AG20443 (cell line): Measurements from ENCODE around the gene FBXW8.
A peak's percentile ranks its signal among the peaks of the same experiment; 100 is the strongest.

Experiments used
- DNase-seq: peaks from one replicate; pipeline ENCODE4 v3.0.0; 2012; ENCODE audit warnings: low spot score, mixed read lengths

Gene FBXW8, protein sequence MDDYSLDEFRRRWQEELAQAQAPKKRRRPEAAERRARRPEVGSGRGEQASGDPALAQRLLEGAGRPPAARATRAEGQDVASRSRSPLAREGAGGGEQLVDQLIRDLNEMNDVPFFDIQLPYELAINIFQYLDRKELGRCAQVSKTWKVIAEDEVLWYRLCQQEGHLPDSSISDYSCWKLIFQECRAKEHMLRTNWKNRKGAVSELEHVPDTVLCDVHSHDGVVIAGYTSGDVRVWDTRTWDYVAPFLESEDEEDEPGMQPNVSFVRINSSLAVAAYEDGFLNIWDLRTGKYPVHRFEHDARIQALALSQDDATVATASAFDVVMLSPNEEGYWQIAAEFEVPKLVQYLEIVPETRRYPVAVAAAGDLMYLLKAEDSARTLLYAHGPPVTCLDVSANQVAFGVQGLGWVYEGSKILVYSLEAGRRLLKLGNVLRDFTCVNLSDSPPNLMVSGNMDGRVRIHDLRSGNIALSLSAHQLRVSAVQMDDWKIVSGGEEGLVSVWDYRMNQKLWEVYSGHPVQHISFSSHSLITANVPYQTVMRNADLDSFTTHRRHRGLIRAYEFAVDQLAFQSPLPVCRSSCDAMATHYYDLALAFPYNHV

DNA sequence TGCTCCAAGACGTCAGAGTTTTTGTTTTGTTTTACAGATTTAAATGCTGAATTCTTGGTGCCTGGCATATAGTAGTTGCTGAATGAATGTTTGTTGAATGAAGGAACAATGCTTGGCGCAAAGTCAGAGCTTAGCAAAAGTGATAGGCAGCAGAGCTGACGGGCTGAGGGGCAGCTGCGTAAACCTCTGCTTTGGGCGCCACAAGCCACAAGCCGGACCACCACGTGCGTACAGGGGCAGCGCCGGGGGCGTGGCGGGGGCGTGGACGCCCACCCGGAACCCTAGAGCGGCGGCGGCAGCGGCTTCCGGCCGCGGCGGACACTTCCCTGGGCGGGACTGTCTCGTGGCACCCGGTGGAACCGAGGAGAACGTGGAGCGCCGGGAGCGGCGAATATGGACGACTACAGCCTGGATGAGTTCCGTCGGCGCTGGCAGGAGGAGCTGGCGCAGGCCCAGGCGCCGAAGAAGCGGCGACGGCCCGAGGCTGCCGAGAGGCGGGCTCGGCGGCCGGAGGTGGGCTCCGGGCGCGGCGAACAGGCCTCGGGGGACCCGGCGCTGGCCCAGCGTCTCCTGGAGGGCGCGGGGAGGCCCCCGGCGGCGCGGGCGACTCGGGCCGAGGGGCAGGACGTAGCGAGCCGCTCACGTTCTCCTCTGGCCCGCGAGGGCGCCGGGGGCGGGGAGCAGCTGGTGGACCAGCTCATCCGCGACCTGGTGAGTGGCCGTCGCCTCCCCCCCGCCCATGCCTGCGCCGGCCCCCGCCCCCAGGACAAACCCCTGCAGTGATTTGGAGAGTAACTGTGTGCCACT is at the start of gene FBXW8:
Gene FBXW8 (plus strand): TSS at position 306 of the 807 bp plus-strand sequence. CDS start 88 bp downstream, at position 394.
- DNase-seq = peak; percentile 97

DNA sequence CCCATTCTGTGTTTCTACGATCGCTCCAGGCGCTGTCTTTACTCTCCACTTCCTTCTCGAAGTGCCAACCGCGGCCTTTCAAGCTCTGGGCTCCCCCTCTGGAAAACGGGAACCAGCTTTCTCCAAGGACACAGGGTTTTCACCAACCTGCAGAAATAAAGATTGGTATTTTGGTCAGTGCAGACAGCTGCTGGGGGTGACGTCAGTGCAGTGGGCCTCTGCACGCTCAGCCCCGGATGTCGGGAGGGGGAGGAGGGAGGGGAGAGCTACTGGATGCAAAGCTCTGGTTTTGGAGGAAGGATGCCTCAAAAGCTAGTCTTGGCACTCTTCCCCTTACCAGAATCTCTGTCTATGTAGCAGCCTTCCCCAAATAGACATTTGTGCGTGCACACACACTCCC is 49.4 kb upstream of the FBXW8 start:
- peak; percentile 92 for DNase-seq

DNA sequence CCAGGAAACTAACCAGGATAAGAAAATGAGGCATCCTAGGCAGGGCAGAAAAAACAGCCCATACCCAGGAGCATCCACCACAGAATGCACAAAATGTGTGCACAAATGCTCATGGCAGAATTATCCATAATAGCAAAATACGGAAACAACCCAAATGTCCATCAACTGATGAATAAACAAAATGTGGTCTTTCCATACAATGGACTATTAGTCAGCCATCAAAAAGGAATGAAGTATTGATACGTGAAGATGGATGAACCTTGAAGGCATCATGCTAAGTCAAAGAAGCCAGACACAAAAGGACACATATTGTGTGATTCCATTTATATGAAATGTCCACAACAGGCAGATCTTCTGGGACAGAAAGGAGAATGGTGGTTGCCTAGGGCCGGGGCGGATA is 48.6 kb upstream of the FBXW8 start:
- no peak for DNase-seq

DNA sequence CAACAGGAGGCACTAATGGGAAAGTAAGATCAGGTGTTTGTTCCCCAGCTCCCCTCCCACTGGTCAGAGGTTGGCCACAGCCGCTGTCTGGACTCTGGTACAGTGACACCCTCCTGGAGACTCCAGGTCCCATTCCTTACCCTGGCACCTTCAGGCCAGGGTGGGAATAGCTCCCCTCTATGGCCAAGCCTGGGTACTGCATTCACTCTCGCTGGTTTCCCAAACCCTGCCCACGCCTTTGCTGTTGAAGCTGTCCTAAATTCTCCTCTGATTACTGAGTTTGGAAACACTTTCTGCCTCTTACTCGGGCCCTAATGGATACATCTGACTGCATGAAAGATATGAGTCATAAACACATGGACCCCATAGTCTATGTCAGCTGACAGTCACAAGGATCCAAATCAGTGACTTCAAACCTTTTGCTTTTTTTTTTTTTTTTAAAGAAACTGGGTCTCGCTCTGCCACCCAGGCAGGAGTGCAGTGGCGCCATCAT is 47.4 kb upstream of the FBXW8 start:
- DNase-seq = peak; percentile 43

DNA sequence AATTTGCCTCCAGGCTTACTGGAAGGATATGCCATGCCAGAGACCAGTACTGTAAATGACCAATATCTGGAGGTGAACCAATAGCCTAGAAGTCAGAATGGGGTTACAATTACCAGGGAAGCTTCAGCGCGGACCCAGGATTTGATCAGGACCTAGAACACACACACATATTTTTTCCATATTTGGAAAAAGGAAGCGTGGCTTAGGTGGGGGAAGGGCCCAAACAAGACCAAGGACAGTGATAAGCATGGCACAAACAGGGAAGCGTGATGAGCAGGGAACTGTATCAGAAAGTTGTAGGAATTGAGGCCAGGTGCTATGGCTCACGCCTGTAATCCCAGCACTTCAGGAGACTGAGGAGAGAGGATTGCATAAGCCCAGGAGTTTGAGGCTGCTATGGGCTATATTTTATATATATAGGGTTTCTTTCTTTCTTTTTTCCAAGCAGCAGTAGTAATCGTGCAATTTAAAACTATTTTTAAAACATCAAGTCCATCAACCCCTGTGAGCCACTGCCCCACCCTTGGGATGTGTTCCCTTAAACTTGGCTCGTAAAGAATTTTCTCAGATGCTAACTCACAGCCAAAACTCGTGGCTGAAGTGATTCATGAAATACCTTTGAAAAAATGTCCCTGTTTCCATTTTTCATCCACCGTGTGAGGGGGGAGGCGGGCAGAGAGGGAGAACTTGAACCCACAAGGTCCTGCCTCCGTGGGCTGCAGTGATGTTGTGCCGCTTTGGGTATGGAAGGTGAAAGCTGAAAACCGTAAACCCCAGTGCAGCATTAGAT is 46.2 kb upstream of the FBXW8 start:
- DNase-seq = peak; percentile 72

DNA sequence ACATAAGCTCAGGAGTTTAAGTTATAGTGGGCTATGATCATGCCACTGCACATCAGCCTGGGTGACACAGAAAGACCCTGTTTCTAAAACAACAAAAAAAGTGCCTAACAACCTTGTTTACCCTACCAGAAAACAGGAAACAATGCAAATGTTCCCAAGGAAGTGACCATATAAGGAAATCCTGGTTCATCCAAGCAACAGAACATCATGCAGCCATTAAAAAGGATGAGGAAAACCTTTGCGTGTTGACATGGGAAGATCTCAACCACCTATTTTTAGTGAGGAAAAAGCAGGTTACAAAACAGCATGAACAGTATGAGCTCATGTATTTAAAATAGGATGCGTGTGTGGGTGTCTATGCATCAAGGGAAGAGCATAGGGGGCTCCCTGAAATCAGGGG is 43.2 kb upstream of the FBXW8 start:
- DNase-seq = no peak

DNA sequence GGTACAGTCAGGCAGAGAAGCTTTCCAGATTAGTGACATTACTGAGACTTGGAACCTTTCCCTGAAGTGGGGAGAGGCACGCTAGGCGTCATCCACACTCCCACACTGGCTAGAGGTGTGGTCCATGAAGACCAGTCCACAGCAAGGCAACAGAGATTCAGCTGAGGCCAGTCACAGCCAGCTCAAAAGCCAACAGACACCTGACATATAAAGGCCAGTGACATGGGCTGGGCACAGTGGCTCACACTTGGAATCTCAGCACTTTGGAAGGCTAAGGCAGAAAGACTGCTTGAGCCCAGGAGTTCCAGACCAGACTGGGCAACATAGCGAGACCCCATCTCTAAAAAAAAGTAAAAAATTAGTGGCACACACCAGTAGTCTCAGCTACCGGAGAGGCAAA is 40.4 kb upstream of the FBXW8 start:
- DNase-seq = no peak

DNA sequence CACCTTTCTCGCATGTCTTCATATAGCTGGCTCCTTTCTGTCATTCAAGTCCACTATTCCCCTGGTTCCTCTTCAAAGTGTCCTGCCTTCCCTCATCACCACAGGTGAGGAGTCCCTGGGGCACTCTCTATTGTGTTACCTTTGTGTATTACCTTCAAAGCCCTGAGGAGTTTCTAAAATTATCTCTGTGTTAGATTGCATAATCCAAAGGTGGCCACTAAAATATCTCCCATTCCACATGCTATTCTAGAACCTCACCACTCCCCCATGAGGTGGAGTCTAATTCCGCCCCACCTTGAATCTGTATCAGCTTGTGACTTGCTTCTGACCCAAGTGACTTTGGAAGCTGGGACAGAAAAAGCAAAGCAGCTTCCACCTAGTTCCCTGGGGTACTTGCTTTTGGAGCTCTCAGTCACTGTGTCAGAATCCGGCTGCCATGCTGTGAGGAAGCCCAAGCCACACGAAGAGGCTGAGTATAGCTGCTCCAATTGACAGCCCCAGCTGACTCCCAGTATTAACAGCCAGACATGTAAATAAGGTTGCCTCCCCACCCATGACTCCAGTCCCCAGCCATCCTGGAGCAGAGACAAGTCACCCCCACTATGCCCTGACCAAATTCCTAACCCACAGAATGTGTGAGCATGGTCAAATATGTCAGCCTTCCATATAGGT is 36.3 kb upstream of the FBXW8 start:
- no peak for DNase-seq

DNA sequence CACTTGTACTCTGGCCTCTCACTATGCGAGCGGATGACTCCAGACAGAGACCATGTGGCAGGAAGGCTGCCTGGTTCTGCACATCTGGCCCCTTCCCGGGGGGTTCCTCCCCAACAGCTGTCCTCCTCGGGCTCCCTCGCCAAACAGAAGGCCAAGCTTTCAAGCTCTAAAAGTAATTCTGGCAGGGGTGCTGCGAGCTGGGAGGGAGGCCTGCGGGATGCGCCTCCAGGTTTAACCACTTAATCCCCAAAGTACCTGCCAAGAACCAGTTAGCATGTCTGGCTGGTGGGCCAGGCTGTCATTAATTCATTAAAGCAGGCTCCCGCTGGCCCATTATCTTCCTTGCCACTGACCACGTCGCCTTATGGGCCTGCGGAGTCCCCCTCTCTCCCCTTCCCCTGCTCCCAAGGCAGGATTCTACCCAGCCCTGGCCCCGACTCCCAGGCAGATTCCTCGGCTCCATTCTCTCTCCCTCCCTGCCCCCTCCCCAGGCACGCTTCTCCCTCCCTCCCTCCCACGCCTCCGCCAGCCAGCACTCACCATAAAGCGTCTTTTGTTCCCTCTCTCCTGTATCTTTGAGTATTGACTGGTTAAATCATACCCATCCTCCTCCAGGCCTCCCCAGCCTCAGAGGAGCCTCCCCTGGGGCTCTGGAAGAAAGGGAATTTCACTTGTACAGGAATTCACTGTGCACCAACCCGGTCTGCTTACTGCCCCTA is 34.4 kb upstream of the FBXW8 start:
- no peak for DNase-seq

DNA sequence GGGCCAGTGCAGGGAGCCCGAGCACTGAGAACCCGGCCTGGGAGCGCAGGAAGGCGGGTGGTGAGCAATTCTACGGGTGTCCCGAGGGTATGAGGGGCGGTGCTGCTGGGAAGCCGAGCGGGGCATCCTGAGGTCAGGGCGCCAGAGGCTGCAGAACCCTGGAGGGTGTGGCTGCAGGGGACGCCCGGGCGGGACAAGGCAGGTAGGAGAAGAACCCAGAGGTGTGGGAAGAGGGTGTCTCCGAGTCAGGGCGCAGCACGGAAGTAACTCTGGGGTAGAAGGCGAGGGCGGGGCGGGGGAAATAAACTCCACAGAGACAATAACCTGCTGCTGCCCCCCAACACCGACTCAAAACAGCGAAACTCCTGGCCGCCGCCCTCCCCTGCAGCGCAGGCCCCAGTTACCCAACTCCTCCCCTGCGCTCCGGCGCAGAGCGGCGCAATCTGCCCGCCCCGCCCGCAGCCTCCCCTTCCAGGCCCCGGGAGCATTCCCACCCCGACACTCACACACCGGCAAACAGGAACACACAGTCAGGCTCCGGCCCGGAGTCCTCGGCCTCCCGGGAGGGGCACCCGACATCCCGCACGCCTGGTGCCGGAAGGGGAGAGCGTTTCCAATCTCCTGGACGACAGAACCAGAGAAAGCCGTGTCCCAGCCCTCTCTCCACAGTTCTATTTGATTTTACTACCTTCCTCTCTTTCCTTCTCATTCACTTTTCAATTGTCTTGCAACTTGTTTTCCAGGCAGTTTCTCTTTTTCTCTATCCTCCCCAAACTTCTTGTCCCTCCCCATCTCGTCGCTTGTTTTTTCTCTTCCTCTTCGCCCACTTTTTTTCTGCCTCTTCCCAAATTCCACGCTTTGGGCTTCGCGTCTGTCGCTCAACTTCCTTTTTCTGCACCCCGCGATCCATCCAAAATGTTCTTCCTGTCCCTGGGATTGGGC is 31.9 kb upstream of the FBXW8 start:
- DNase-seq = peak; percentile 52

DNA sequence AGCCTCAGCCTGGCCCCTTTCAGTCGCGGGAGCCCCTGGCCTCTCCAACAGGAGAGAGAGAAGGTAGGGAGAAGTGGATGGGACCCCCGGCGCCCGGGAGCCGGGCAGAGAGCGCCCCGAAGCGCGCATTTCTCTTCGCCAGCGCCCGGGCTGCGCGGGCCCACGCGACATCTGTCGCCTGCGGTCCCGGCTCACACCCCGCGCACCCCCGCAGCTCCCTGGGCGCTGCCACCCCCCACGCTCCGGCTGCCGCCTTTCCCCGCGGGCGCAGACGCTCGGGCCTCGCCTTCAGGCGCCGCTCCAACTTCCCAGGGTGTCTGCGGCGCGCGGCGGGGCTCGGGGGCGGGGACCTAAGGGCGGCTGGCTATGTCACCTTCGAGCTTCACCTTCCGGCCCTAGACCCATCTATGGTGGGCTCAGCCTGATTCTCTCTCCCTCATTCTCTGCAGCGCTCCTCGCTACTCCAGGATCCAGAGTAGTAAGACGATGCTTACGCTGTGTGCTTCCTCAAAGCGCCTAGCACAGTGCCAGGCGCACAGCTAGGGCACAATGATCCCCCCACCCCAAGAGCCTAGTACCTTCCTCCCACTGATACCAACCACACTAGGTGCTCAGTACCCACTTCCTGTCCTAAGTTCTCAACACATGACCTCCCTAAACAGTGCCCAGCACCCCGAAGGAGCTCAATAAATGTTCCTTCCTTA is 31.1 kb upstream of the FBXW8 start:
- no peak for DNase-seq

DNA sequence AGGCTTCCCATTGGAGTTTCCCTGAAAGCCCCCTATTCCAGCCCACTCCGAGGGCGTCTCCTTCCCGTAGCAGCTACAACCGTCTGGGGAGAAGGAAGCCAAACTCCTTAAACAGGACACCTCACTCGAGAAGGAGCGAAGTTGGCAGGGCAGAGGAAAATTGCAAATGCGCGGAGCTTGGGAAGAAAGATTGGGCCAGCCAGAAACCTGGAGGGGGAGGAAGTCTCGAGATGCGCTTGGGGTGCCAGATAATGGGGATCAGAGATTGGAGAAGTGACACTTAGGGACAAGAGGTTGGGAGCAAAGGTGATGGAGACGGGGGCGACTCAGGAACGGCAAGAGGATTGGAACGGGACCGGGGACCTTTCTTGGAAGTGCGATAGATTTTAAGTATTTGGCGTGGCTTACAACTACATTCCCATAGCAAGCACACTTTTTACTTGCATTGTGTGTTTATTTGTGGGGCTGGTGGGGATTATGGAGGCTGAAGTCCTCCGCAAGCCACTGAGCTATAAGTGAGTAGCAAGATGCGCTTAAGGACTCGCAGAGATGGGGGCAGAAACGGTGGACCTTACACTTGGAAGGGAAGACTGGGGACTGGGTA is 30.4 kb upstream of the FBXW8 start:
- DNase-seq = no peak

DNA sequence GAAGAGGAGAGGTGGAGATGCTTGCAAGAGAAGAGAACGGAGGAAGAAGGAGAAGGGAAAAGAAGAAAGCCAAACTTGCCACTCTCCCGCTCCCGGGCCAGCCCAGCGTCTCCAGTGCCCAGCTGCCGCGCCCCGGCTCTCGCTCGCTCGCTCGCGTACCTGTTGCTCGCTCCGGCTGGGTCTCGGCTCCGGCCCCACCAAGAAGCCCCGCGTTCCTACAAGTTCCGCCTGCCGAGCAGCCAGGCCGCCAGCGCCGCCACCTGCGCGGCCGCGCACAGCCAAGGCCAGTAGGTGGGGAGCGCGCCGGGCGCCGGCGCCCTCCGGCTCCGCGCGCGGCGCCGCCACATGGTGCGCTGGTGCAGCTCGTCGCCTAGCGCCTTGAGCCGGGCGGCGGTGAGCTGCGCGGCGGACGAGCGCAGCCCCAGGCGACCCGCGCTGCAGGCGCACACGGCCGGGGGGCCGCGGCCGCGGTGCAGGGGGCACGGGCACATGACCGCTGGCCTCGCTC is 29.9 kb upstream of the FBXW8 start:
- peak; percentile 71 for DNase-seq

DNA sequence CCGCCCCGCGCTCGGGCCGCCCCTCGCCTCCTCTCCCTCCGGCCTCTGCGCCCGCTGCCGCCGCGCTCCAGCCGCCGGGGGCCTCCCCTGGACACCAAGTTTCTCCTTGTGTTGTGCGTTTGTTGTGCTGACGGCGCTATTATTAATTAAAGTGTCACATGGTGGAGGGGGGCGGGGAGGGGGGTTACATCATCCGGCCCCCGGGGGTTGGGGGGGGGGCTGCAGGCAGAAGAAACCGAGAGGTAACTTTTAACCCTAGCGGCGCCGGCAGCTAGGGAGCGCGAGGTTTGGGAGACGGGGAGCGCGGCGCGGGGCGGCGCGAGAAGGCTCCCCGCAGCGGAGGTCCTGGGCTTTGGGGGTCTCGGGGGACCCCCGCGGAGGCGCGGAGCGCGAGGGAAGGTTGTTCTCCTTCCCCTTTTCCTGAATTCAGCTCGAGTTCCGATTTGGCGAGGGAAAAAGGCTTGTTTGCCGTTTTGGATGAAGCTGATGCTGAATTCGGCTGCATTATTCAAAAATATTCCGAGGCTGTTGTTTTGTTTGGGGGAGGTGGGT is 29.3 kb upstream of the FBXW8 start, which contains the start of gene HRK:
Gene HRK (minus strand): TSS at position 117 of the 552 bp plus-strand sequence. CDS start 134 bp downstream, outside the sequence.
- DNase-seq = no peak

DNA sequence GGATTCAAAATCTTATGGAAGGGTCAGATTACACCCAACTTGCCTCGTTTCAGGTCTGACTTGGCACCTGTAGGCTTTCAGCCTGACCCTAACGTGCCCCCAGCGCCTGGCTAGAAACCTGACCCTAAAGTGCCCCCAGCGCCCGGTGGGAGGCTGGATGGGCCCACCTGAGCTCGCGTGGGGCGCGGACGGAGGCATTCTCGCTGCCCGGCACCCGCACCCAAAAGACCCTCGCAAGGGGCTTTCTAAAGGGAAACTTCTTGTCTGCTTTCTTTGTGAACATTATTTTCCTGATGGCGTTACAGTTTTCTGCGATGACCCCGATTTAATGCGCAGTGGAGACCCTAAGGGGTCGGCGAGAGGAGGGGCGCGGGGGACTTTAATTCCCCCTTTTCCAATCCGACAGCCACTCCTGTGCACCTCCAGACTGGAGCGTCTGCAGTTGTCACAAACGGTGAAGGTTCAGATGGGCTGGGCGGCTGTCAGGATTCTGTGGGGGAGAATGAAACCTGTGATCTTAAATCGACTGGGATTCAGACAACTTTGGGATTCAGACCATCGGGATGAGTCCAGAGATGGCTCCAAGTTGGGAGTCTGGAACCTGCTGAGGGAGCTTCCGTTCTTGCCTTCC is 28.8 kb upstream of the FBXW8 start:
- no peak for DNase-seq

DNA sequence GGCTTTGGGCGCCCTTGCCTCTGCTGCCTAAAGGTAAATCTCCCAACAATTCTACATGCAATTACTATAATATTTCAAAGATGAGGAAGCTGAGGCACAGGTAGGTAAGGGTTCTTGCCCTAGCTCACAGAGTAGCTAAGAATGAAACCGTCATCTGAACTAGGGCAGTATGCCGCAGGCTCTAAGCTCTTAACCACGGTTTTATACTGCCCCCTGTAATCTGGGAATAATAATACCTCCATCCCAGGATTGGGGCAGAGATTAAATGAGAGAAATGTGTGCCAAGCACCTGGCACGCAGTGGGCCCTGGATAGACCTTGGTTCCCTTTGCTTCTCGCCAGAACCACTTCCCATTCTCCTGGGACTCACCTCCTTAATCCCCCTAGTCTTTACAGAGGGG is 28.0 kb upstream of the FBXW8 start:
- DNase-seq = peak; percentile 58

DNA sequence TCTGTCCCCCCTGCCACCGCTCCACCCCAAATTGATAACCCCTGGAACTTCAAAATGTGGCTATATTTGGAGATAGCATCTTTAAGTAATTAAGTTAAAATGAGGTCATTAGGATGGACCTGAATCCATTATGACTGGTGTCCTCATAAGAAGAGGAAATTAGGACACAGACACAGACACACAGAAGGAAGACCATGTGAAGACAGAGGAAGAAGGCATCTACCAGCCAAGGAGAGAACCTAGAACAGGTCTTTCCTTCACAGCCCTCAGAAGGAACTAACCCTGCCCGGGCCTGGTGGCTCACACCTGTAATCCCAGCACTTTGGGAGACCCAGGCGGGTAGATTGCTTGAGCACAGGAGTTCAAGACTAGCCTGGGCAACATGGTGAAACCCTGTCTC is 25.9 kb upstream of the FBXW8 start:
- DNase-seq = no peak
